NCI-H2081 treated with DMSO at 0.1 percent for 48 hours (cell line): ENCODE measurements around the gene AGAP1.

Experiments
- DNase-seq: peaks from one replicate; lab custom pipeline; 2025; lab: John Stamatoyannopoulos, UW

AGAP1 gene

DNA sequence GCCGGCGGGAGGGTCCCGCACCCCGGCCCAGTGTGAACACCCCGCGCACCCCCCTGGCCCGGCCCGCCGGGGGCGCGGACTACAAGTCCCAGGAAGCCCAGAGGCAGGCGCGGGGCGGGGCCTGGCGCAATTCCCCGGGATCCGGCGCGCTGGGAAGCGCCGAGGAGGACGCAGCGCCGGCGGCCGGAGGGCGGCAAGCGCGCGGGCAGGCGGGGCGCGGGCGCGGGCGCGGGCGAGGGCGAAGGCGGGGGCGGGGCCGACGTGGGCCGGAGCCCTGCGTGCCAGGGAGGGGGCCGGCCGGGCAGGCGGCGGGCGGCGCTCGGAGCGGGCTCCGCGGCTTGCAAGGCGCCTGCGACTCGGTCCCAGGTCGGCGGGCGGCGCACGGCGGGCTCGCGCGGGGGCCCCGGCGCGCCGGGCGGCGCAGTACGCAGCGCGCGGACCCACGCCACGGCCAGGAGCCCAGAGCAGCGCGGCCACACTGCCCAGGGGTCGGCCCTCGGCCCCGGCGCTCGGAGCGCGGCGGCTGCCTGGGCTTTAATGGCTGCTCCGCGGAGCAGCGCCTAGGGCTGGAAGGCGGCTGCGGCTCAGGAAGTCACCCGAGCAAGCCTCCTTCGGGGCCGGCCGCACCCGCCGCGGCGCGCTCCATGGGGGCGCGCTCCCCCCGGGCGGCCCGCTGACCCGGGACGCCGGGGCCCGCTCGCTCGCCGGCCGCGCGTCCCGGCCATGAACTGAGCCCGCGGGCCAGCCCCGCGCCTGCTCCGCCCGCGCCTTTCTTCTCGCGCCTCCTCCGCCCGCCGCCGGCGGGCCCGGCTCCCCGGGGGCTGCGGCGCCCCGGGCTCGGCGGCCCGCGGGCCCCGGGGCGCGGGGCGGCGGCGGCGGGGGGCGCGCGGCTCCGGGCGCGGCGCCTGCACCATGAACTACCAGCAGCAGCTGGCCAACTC, at the start of gene AGAP1:
AGAP1 (plus strand) TSS at position 269 of the 941 bp plus-strand sequence.
- DNase-seq = peak; percentile 35

DNA sequence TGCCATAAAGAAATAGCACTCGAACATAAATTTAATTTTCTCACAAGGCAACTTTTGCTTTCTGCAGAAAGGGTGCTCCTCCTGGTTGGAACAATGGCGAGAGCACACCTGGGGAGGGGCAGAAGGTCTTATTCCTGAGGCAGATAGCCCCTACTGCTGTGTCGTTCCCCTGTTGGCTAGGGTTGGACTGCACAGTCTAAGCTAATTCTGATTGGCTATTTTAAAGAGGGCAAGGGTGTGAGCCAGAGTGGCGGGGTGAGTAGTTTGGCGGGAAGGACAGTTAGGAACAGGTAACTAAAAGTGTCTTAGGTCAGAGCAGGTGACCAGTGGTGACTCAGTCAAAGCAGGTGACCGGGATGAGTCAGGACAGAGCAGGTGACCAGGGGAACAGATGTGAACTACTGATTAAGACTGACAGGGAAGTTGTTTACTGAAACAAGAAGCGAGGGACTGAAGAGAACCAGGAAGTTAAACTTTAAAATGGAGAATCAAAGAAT, 49.7 kb upstream of the AGAP1 start:
- DNase-seq = no peak

DNA sequence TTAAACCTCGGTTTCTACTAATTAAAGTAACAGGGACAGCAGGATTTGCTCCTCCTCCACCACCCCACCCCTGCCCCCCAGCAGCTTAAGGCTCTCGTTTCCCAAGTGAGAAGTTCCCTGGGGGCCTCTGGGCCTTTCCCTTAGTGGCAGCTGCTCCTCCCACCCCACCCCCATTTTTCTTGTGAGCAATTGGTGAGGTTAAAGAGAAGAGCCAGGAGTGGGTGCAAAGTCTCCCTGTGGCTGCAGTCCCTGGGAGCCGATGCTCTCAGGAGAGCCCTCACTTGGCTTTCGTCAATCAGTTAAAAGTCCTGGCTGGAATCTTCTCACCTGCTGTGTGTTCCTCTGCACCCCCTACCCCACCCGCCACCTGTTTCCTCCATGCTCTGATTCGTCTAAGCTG, 48.7 kb upstream of the AGAP1 start:
- DNase-seq = no peak

DNA sequence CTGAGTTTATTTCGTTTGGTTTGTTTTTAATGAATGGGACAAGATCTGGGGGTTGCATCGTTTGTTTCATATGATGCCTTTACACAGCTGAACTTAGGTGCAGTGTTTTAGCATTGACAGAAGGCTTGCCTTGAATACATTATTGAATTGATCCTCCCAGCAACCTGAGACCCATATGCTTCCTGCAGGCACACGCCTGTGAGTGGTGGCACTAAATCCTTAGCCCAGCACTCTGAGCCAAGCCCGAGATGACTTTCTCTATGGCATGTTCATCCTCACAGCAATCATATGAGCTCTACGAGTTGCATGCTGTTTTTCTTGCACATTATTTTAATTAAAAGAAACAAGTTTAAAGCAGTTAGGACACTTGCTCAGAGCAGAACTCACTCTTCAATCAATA, 47.8 kb upstream of the AGAP1 start:
- no peak for DNase-seq

DNA sequence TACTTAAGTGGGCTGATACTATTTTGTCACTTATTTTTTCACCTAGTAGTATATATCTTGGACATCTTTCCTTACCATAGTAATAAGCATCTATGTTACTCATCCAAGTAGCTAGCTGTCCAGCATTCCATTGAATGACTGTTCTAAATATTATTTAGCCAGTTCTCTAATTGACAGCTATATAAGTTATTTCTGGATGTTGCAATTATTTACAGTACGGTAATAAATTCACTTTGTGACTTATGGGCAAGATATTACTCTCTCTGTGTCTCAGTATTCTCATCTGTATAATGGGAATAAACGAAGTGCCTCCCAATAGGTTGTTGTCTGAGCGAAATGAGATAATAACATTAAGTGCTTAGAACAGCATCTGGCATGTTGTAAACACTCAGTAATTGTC, 46.6 kb upstream of the AGAP1 start:
- no peak for DNase-seq

DNA sequence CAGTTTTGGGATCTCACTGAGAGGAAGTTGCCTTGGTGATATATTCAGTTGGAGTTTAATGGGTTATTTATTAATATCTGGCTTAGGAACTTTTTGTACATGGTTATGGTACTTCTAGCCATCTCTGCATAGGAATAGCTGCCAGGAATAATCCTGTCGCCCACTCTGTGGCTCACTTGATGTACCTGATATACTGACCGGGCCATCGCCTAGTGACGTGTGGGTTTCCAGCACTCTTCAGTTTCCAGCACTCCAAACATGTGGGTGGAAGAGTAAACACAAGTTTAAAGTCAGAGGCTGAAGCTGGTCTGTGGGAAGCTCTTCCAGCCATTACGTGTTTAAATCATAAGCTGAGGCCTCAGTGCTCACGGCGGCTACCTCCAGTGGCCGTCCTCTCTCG, 44.3 kb upstream of the AGAP1 start:
- DNase-seq = no peak

DNA sequence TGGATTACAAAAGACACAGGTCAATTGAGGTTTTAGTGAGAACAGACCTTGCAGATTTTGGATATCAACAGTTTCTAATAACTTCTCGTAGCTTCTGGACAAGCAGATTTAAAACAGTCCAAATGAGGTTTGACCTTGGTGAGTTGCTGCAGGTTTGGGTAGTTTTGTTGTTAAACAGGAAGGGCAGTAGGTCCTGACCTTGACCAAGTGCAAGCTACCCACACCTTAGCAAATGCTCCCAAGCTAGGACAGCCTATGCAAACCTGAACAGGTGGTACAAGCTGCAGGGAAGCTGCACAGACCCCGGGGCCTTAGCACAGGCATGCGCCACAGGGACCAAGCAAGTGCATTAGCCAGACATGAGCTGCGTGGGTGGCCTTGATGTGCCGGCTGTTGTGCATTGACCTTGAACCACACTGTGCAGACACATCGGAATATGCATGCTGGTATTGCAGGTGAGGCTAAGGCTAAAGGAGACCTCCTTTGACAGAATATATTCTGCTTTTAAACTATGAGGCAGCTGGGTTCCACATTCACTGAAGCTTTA, 40.2 kb upstream of the AGAP1 start:
- no peak for DNase-seq

DNA sequence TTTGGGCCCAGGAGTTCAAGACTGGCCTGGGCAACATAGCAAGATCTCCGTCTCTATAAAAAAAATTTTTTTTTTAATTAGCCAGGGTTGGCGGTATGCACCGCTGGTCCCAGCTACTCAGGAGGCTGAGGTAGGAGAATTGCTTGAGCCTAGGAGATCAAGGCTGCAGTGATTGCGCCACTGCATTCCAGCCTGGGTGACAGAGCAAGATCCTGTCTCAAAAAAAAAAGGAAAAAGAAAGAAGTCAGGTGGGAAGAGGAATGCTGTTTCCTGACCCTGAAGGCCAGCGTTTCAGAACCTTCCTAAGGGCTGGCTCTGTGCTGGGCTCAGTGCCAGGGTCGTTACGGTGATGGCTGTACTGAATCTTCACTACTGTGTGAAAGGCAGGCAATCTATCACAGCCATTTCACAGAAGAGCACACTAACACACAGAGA, 35.0 kb upstream of the AGAP1 start:
- no peak for DNase-seq

DNA sequence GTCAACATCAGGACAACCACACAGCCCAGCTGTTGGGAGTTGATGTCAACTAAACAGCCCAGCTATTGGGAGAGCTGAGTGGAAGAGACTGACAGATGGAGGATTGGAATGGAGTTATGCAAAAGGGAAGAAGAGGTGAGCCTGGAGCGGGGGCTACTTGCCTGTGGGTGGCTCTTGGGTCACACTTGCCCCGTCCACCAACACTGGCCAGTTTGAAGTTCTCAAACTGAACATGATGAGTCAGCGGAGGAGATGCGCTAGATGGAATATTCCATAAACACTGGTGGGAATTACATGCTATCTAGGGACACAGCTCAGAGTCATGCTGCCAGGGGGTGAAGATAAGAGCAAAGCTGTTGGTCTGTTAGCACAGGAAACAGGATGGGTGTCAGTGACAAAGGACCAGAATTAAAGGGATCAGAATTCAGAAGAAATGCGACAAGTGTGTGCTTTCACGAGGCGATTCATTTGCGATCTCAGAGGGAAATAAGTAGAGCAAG, 33.2 kb upstream of the AGAP1 start:
- no peak for DNase-seq

DNA sequence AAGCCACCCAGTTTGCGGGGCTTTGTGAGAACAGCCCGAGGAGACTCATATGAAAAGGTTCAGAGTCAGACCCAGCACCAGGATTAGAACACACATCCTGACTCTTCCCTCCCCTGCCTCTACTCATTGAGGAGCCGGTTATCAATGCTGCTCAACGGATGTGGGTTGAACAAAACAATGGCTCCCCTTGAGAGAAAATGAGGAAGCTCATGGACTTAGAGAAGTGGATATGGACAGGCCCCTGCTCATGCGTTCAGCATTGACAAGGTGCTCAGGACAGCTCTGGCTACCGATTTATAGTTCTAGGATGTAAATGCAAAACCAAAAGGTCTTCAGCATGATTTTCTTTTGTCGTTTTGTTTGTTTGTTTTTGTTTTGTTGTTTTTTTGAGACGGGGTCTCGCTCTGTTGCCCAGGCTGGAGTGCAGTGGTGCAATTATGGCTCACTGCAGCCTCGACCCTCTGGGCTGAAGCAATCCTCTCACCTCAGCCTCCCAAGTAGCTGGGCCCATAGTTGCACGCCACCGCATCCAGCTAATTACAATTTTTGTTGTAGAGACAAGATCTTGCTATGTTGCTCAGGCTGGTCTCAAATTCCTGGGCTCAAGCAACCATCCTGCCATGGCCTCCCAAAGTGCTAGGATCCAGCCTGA, 32.0 kb upstream of the AGAP1 start:
- no peak for DNase-seq

DNA sequence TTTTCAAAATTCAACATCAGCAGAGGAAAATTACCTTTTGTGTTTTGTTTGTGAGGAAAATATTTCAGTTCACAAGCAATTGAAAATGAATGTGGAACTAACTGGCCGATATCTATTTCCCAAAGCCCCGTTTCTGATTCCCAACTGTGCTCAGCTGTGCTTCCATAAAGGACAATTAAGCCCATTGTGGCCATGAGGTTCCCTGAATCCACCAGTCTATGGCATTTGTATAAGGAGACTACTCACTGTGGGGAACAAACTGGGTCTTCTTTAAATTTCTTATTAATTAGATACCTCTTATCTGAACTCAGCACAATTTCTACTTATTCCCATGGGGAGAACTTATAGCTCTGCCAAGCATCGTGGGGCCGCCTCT, 31.4 kb upstream of the AGAP1 start:
- DNase-seq = no peak

DNA sequence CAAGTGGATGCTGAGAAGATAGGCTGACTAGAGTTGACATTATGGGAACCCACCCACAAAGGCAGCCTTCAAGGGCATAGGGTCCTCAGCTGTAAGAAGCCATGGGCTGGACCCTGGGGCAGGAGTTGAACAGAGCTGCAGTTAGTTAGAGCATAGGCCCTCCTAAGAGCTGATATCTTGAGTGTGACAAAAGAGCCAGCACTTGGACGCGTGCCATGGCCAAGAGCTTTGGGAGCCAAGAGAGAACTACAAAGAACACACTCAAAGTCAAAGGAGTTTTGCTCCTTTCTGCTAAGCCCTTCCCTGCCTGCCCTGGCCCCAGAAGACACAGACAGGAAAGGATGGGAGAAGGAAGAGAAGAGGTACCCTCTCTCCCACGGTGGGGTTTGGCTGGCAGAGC, 29.9 kb upstream of the AGAP1 start:
- no peak for DNase-seq

DNA sequence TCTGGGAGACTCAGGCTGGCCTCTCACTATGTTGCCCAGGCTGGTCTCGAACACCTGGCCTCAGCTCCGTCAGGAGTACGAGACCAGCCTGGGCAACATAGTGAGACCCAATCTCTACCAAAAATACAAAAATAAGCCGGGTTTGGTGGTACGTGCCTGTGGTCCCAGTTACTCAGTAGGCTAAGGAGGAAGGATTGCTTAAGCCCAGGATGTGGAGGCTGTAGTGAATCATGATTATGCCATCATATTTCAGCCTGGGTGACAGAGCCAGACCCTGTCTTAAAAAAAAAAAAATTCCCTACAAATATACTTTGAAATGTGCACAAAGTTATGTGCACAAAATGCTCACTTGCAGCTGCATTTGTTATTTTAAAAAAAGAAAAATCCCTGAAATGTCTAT, 26.3 kb upstream of the AGAP1 start:
- DNase-seq = no peak

DNA sequence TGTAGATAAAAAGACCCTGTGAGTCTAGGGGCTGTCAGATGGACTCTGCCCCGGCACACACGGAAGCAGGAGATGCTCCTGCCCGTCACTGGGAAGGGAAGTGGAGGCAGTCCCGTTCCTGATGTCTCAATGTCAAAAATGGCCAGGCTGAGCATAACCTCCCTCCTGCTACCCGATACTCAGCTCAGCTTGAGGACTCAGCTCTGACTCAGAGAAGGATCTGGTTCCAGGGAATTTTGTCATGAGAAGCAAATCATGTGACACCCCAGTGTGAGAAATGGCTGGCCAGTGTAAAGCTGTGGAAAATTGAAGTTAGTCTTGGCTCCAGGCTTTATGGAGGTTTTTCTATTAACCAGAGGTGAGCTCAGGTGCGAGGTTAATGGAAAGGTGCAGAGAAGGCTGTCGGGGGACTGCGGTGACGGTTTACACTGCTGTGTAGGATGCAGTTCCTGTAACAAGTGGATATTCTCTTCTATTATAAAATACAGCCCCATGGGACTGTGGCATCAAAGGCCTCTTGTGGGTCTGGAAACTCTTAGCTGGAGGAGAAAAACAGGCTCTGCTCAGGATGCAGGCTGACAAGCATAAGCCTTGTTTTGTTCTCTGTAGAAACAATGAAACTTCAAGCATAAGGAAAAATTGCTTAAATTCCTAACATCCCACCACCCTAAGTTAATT, 24.7 kb upstream of the AGAP1 start:
- no peak for DNase-seq

DNA sequence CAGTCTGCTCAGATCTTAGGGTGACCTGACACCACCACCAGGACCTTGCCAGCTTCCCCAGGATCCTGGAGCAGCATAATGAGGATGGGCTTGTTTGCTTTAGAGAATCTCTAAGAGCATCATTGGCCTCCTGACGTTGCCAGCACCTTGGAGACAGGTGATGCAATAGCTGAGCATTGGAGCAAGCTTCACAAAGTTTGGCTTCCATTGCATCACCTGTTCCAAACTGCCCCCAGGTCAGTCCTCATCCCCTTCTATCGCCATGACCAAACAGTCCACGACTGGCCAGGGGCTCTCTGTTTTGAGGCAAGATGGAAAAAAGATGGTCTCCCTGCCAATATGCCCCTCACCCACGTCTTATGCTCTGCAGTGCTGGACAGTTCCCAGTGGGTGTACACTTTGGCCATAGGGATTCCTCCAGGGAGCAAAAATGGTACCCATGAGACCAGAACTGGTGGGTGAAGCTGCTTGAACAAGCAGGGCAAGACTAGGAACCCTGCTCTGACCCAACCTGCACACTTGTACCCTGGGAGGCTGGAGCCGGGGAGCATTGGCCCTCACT, 22.6 kb upstream of the AGAP1 start:
- DNase-seq = no peak

DNA sequence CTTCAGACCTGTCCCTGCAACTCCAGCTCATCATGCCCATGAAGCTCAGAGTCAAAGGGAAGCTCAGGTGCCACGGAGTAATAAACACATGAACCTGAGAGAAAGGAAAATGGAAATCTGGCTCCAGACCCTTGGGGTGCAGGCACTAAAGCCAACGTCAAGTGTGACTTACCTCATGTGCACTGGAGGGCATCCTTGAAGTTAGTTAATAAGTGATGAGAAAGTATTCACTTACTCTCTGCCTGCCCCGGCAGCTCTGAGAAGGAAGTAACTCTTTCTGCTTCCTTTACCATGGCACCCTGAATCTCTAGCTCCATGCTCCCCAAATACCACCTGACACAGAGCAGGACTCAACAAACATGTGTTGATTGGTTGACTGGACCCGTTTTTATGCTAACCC, 21.4 kb upstream of the AGAP1 start:
- DNase-seq = no peak

DNA sequence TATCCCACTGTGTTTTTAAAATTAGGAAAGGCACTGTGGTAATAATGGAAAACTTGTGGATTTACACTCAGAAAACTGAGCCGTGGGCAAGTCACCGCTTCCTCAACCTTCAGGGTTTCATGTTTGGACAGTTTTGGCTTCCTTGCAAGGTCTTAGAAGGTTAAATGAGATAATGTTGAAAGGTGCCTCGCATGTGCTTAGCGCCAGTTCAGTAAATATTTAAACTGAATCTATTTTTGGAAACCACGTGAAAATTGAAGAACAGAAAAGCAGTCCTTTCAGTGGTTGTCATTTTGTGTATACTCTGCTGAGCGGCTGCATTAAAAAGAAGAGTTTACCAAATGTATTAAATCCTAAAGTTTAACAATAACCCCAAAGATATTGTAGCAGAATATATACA, 15.2 kb upstream of the AGAP1 start:
- no peak for DNase-seq

DNA sequence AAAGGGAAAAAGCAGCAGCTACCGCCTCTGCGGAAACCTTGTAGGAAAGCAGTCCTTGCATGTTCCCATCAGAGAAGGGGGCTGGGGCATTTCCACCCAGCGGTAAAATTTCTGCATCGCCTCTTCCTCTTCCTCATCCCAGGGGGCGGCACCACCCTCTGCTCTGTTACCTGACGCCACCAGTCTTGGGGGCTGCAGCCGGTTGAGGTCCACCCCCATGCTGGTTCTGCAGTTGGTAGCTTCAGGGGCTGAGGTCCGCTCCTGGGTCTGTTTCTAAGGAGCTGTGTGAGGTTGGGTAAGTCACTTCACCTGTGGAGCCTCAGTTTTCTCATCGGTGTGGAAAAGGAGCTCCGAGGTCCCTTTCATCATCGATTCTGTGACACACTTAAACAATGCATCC, 14.2 kb upstream of the AGAP1 start:
- DNase-seq = no peak

DNA sequence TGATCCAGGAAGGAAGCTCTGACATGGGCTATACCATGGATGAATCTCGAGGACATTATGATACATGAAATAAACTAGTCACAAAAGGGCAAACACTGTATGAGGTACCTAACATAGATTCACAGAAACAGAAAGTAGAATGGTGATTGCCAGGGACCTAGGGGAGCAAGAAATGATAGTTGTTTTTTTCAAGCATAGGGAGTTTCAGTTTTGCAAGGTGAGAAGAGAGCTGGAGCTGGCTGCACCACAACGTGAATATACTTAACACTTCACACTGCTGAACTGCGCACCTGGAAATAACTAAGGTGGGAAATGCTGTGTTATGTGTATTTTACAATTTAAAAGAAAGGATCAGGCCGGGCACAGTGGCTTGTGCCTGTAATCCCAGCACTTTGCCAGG, 13.2 kb upstream of the AGAP1 start:
- DNase-seq = no peak

DNA sequence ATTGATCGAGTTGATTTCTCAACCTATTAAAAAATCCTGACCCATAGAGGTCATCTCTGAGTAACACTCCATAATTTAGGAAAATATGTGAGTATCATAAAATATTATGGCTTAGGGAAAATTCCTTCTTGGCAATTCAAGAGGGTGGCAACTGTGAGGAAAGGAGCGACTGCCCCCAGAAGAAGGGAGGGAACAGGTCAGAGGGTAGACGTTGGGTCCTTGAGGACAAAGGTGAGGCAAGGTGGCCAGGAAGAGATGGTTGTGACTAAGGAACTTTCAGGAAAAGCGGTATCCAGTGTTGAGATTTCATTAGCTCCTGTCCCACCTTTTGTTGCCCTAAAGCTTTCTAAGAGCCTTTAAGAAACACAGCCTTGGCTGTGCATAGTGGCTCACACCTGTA, 10.5 kb upstream of the AGAP1 start:
- no peak for DNase-seq

DNA sequence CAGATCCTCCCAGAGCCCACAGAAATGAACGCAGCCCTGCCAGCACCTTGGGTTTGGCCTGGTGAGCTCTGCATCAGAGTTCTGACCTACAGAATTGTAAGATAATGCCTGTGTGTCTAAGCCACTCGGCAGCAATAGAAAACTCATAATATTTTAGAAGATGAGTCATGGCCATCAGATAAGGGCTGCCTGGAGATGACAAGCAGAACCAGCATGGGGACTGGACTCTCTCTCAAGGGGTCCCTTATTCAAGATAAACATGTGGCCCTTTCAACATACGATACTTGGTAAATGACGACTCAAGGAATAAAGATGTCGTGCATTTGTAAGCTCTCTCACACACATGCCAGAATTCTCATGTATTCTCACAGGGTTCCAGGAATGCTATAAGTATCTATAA, 8.5 kb upstream of the AGAP1 start:
- no peak for DNase-seq

DNA sequence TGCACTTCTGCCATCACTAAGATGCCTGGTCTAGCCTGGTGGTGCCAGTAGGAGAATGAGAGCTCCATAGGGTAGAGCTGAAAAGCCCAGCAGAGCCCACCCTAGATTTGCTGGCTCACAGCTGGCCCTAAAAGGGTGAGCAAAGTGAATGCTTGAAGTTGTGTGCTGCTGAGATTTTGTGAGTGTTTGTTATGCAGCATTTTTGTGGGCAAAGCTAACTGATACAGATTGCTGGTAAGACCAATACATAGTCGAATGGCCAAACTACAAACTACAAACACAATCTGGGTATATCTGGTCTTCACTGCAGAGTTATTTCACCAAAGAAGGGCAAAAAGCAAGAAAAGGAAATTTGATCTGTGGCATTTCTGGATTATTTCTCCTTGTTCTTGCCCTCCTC, 7.1 kb upstream of the AGAP1 start:
- no peak for DNase-seq
